ENCODE data around the gene PRSS50. TPM values are rescaled to one million over a fixed set of nuclear protein-coding genes. Genes with fewer than 3 reads are reported as not detected.

PRSS50 gene
- polyA plus RNA-seq, 1 experiment = not detected

- ChIA-PET POLR2A (no interaction called here), CTCF (interaction anchor here (0.9 to 1.9 kb wide), 3 partner anchors 65 to 205 kb away, joined by 3 to 5 read pairs (median 3); no protein-coding TSS in a partner anchor)
- Histone ChIP-seq H3K4me3 (ENCODE audit: low read depth, low read length) (peak overlapping the region; percentile 71), H3K27me3 (ENCODE audit: control insufficient read depth, insufficient read depth, low read length) (no peaks in the 10 kb centered on the region; the same call in 1 of the 2 replicates), H3K36me3 (ENCODE audit: control insufficient read depth, insufficient read depth, low read length) (no peaks in the 10 kb centered on the region)
- DNase-seq (ENCODE audit: low read depth) = no peak
- TF ChIP-seq CTCF (IDR thresholded peaks at IDR 0.05; ENCODE audit: insufficient read depth, low read depth, low read length) = no peak
Measured at GRCh38 chr3:46693892-46694226, 23.8 kb downstream of the PRSS50 start.

- CTCF ChIA-PET = interaction anchor here (0.7 to 1.9 kb wide), 4 partner anchors 64 to 205 kb away, joined by 3 to 5 read pairs (median 4); no protein-coding TSS in a partner anchor
- Histone ChIP-seq H3K36me3 (ENCODE audit: control insufficient read depth, insufficient read depth, low read length) (no peaks in the 10 kb centered on the region), H3K27me3 (ENCODE audit: control insufficient read depth, insufficient read depth, low read length) (no peaks in the 10 kb centered on the region; the same call in 1 of the 2 replicates), H3K4me3 (ENCODE audit: low read depth, low read length) (peak within 1 kb of the TSS; percentile 71)
- TF ChIP-seq CTCF (IDR thresholded peaks at IDR 0.05; ENCODE audit: insufficient read depth, low read depth, low read length) = no peak
- POLR2A ChIA-PET = no interaction called here
- no peak for DNase-seq (ENCODE audit: low read depth)
Measured at GRCh38 chr3:46693038-46693891, 24.4 kb downstream of the PRSS50 start, which contains the start of gene ALS2CL. ALS2CL (minus strand) TSS chr3:46693679; CDS start chr3:46689440, 4,239 bp downstream.

GRCh38 chr3:46692566-46692990 lies 25.1 kb downstream of the PRSS50 start:
- Histone ChIP-seq H3K27me3 (ENCODE audit: control insufficient read depth, insufficient read depth, low read length) (no peaks in the 10 kb centered on the region; the same call in 1 of the 2 replicates), H3K36me3 (ENCODE audit: control insufficient read depth, insufficient read depth, low read length) (no peaks in the 10 kb centered on the region), H3K4me3 (ENCODE audit: low read depth, low read length) (peak overlapping the region; percentile 71)
- CTCF ChIA-PET = interaction anchor here (0.6 to 1.9 kb wide), 7 partner anchors 13 to 244 kb away, joined by 3 to 6 read pairs (median 3); partner anchors contain the start of gene PTH1R
- TF ChIP-seq CTCF (IDR thresholded peaks at IDR 0.05; ENCODE audit: insufficient read depth, low read depth, low read length) = no peak
- POLR2A ChIA-PET = no interaction called here
- no peak for DNase-seq (ENCODE audit: low read depth)

- Histone ChIP-seq H3K27me3 (ENCODE audit: control insufficient read depth, insufficient read depth, low read length) (no peaks in the 10 kb centered on the region), H3K4me3 (ENCODE audit: low read depth, low read length) (no peak overlapping the region), H3K36me3 (ENCODE audit: control insufficient read depth, insufficient read depth, low read length) (no peaks in the 10 kb centered on the region)
- POLR2A ChIA-PET = no interaction called here
- DNase-seq (ENCODE audit: low read depth) = no peak
- TF ChIP-seq CTCF (IDR thresholded peaks at IDR 0.05; ENCODE audit: insufficient read depth, low read depth, low read length) = no peak
- CTCF ChIA-PET = interaction anchor here (1.7 kb wide), 1 partner anchor 202 kb away, joined by 6 read pairs; no protein-coding TSS in a partner anchor
Measured at GRCh38 chr3:46690798-46691197, 26.9 kb downstream of the PRSS50 start.

- no peak for TF ChIP-seq CTCF (IDR thresholded peaks at IDR 0.05; ENCODE audit: insufficient read depth, low read depth, low read length)
- Histone ChIP-seq H3K27me3 (ENCODE audit: control insufficient read depth, insufficient read depth, low read length) (no peaks in the 10 kb centered on the region), H3K36me3 (ENCODE audit: control insufficient read depth, insufficient read depth, low read length) (no peaks in the 10 kb centered on the region; the same call in 1 of the 2 replicates), H3K4me3 (ENCODE audit: low read depth, low read length) (no peak overlapping the region)
- CTCF ChIA-PET = no interaction called here
- POLR2A ChIA-PET = no interaction called here
- DNase-seq (ENCODE audit: low read depth) = no peak
Measured at GRCh38 chr3:46685446-46685845, 32.2 kb downstream of the PRSS50 start.
